ENCODE results near the gene ROR2. TPM values are rescaled to one million over a fixed set of nuclear protein-coding genes. Genes with fewer than 3 reads are reported as not detected.
A peak's percentile ranks its signal among the peaks of the same experiment; 100 is the strongest.

The ROR2 gene
- total RNA-seq, 1 donor from 2014 or later = 3.8 TPM

DNA sequence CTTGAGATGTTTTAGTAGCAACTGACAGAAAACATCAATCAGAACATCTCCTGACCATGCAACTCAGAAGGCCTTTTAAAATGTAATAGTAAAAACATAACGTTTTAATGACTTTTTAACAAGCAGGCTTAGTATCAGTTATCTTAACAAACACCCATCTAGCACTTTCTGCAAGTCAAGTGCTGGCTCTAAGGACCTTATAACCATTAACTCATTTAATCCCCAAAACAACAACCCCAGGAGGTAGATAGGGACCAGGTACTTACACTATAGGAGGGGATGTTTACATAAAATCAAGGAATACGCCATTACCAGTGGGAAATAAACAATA, 41.8 kb downstream of the ROR2 start:
- Histone ChIP-seq H3K27ac (no peak overlapping the region), H3K4me3 (no peak overlapping the region), H3K36me3 (no peaks in the 10 kb centered on the region), H3K9me3 (no peaks in the 10 kb centered on the region), H3K4me1 (no peaks in the 10 kb centered on the region), H3K27me3 (ENCODE audit: low read depth) (peaks cover 4% of the 10 kb centered on the region)
- DNase-seq = no peak
- TF ChIP-seq, protein P1, sequence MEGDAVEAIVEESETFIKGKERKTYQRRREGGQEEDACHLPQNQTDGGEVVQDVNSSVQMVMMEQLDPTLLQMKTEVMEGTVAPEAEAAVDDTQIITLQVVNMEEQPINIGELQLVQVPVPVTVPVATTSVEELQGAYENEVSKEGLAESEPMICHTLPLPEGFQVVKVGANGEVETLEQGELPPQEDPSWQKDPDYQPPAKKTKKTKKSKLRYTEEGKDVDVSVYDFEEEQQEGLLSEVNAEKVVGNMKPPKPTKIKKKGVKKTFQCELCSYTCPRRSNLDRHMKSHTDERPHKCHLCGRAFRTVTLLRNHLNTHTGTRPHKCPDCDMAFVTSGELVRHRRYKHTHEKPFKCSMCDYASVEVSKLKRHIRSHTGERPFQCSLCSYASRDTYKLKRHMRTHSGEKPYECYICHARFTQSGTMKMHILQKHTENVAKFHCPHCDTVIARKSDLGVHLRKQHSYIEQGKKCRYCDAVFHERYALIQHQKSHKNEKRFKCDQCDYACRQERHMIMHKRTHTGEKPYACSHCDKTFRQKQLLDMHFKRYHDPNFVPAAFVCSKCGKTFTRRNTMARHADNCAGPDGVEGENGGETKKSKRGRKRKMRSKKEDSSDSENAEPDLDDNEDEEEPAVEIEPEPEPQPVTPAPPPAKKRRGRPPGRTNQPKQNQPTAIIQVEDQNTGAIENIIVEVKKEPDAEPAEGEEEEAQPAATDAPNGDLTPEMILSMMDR (IDR thresholded peaks at IDR 0.05) = no peak
- intact Hi-C loops (cut with DNase I) = no loop called here
- no peak for ATAC-seq

DNA sequence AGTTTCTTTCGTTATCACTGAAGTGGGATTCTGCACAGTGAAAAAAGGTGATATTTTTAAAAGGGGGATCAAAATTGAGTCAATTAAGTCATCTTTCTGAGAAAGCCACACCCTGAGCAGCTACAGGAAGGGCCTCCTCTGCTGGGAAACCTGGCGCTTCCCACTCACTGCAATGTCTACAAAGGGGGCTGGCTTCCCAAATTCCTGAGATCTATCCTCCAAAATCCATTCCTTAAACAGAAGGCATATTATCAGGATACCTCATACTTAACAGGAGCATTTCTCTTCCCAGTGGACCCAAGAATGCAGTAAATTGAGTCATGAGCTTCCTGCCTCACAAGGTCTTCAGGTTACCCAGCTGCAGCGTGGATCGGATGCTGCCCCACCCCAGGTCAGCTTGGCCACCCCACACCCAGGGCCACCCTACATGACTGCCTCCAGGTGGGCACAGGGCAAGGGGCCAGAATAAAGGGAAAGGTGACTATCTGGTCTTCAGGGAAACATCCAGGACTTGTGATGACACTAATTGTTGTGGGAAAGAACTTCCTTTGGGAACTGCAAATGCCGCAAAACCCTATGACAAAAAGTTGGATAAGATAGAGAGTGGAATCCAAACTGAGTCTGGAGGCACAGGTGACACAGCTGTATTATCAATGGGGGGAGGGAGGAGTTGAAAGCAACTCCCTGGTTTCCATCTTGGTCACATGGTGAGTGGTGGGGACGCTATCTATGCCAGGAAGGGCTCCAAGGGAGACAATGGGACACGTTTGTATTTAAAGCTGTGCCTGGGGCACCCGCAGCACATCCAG, 42.3 kb downstream of the ROR2 start:
- no peaks in the 10 kb centered on the region for H3K4me1 ChIP-seq
- DNase-seq (no peak), ATAC-seq (no peak)
- no peaks in the 10 kb centered on the region for H3K9me3 ChIP-seq
- no peak overlapping the region for H3K27ac ChIP-seq
- TF ChIP-seq, protein P1 (IDR thresholded peaks at IDR 0.05) = no peak
- intact Hi-C loops (cut with DNase I) = no loop called here
- no peak overlapping the region for H3K4me3 ChIP-seq
- H3K27me3 ChIP-seq (ENCODE audit: low read depth) = peaks cover 4% of the 10 kb centered on the region
- no peaks in the 10 kb centered on the region for H3K36me3 ChIP-seq

DNA sequence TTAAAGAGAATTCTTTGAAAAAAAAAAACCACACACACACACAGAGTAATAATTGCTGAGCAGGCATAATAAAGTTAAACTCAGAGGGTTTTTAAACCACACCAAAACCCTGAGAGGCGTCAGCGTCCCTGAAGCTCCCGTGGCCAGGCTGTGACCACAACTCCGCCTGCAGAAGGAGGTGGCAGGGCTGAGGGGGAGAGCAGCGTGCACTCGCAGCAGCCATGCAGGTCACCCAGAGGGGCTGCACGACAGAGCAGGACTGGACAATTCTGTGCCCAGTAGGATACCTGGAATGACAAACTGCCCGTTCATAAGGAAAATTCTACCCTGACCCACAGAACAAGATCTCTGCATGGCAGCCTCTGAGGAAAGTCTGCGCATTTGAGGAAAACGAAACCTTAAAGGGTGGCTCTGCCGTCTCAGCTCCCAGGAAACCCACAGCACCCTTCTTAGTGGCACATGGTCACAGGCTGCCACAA, 44.0 kb downstream of the ROR2 start:
- H3K36me3 ChIP-seq = no peaks in the 10 kb centered on the region
- H3K4me1 ChIP-seq = no peaks in the 10 kb centered on the region
- H3K4me3 ChIP-seq = peak overlapping the region; percentile 52
- ATAC-seq = peak; percentile 75 to 78
- H3K27ac ChIP-seq = peak overlapping the region; percentile 32
- TF ChIP-seq, protein P1 (IDR thresholded peaks at IDR 0.05) = no peak
- H3K9me3 ChIP-seq = no peaks in the 10 kb centered on the region
- peak; percentile 66 for DNase-seq
- H3K27me3 ChIP-seq (ENCODE audit: low read depth) = peaks cover 4% of the 10 kb centered on the region
- intact Hi-C loops (cut with DNase I) = no loop called here

DNA sequence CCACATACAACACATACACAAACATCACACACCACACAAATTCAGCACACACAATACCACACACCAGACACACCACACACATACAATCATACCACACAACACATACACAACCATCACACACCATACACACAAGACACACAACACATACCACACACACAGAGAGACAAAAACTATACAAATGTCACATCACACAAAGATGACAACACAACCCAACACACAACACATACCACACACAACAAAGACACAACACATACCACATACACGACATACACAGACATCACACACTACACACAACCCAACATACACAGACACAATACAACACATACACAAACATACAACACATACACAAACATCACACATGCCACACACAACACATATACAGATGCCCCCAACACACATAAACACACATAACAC, 44.8 kb downstream of the ROR2 start:
- peaks cover under 1% of the 10 kb centered on the region for H3K4me1 ChIP-seq
- no peaks in the 10 kb centered on the region for H3K36me3 ChIP-seq
- intact Hi-C loops (cut with DNase I) = no loop called here
- TF ChIP-seq, protein P1 (IDR thresholded peaks at IDR 0.05) = no peak
- H3K9me3 ChIP-seq = no peaks in the 10 kb centered on the region
- peaks cover 4% of the 10 kb centered on the region for H3K27me3 ChIP-seq (ENCODE audit: low read depth)
- no peak overlapping the region for H3K27ac ChIP-seq
- no peak overlapping the region for H3K4me3 ChIP-seq
- no peak for DNase-seq
- no peak for ATAC-seq

DNA sequence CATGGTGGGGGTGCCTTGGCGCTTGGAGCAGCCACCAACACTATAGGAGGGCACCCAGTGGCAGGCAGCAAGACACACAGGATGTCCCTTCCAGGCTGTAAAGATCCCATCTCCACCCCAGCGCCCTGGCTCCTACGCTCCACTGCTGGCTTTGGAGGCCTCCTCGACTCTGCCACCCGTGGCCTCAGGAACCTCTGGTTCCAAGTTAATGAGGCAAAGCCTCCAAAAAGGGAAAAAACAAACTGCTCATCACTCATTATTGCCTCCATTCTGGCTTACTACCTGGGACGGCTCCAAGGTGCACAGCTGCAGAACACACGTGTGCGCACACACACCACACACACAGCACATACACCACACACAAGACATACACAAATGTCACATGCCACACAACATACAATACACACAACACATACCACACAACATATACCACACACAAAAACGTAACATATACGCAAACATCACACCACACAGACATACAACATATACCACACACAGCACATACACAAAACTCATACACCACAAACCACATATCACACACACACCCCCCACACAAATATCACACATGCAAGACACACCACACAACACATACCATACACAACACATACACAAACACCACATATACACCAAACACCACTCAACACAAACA, 45.3 kb downstream of the ROR2 start:
- no peaks in the 10 kb centered on the region for H3K36me3 ChIP-seq
- intact Hi-C loops (cut with DNase I) = no loop called here
- peaks cover 6% of the 10 kb centered on the region for H3K4me1 ChIP-seq
- peaks cover 4% of the 10 kb centered on the region for H3K27me3 ChIP-seq (ENCODE audit: low read depth)
- H3K9me3 ChIP-seq = no peaks in the 10 kb centered on the region
- ATAC-seq (no peak), DNase-seq (no peak)
- TF ChIP-seq, protein P1 (IDR thresholded peaks at IDR 0.05) = no peak
- H3K4me3 ChIP-seq = no peak overlapping the region
- H3K27ac ChIP-seq = no peak overlapping the region

Measured in lower lobe of right lung (tissue), 2 donors.